ENCODE measurements around the gene EPHA8. TPM values are rescaled to one million over a fixed set of nuclear protein-coding genes. Genes with fewer than 3 reads are reported as not detected.

The EPHA8 gene
- total RNA-seq, 1 experiment from 2014 or later = 3.8 TPM

DNA sequence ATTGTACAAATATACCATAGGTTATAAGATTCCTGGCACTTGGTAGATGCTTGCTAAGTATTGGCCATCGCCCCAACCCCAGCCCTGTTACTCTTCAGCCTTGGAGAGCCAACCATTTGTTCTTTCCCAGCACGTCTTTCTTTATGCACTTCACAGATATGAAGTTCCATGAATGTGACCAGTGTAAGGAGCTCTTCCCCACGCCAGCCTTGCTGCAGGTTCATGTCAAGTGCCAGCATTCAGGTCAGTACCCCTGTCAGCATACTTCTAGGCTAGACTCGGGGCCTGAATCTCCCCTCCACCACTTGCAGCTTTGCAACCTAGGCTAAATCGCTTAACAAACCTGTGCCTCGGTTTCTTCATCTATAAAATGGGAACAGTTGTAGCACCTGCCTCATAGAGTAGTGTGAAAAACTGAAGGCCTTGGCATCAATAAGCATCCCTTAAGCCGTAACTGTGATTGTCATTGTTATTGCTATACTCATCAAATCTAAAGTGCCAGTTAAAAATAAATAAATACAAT, 41.0 kb upstream of the EPHA8 start:
- Mint-ChIP-seq H3K27me3 (ENCODE audit: low read depth) (no peaks in the 10 kb centered on the region), H3K36me3 (peaks cover 42% of the 10 kb centered on the region), H3K9me3 (no peaks in the 10 kb centered on the region), H3K4me1 (no peaks in the 10 kb centered on the region), H3K4me3 (no peak overlapping the region), H3K27ac (no peak overlapping the region)
- no peak for DNase-seq (ENCODE audit: low spot score)
- ATAC-seq = no peak
- POLR2A ChIA-PET = no interaction called here
- TF ChIP-seq GTF2I (CRISPR knock-in tag; conservative IDR thresholded peaks at IDR 0.05) = no peak
- CTCF ChIA-PET = no interaction called here

DNA sequence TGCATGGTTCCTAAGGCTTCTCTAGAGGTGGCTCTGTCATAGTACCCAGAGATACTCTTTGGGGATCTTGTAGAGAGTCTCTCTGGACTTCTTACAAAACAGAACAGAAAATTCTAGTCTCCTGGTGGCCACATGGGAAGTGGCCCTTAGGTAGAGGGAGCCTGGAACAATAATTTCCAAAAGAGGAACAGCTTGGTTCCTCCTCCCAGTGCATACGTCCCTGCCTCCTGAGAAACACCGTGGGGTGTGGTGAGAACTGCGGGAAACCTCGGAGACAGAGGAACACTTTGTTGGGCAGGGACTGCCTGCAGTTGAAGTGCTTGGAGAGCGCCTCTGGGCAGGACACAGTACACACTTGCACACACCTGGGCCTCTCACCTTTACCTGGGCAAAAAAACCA, 38.8 kb upstream of the EPHA8 start:
- Mint-ChIP-seq H3K4me3 (no peak overlapping the region), H3K9me3 (no peaks in the 10 kb centered on the region), H3K36me3 (peaks cover 28% of the 10 kb centered on the region), H3K4me1 (no peaks in the 10 kb centered on the region), H3K27ac (no peak overlapping the region), H3K27me3 (ENCODE audit: low read depth) (no peaks in the 10 kb centered on the region)
- ATAC-seq = no peak
- TF ChIP-seq NFE2L1 (CRISPR knock-in tag; IDR thresholded peaks at IDR 0.05) (no peak), MYBL2 (CRISPR knock-in tag; IDR thresholded peaks at IDR 0.05) (no peak), SMAD3 (CRISPR knock-in tag; IDR thresholded peaks at IDR 0.05; ENCODE audit: borderline replicate concordance) (no peak)
- TF ChIP-seq, protein P1, sequence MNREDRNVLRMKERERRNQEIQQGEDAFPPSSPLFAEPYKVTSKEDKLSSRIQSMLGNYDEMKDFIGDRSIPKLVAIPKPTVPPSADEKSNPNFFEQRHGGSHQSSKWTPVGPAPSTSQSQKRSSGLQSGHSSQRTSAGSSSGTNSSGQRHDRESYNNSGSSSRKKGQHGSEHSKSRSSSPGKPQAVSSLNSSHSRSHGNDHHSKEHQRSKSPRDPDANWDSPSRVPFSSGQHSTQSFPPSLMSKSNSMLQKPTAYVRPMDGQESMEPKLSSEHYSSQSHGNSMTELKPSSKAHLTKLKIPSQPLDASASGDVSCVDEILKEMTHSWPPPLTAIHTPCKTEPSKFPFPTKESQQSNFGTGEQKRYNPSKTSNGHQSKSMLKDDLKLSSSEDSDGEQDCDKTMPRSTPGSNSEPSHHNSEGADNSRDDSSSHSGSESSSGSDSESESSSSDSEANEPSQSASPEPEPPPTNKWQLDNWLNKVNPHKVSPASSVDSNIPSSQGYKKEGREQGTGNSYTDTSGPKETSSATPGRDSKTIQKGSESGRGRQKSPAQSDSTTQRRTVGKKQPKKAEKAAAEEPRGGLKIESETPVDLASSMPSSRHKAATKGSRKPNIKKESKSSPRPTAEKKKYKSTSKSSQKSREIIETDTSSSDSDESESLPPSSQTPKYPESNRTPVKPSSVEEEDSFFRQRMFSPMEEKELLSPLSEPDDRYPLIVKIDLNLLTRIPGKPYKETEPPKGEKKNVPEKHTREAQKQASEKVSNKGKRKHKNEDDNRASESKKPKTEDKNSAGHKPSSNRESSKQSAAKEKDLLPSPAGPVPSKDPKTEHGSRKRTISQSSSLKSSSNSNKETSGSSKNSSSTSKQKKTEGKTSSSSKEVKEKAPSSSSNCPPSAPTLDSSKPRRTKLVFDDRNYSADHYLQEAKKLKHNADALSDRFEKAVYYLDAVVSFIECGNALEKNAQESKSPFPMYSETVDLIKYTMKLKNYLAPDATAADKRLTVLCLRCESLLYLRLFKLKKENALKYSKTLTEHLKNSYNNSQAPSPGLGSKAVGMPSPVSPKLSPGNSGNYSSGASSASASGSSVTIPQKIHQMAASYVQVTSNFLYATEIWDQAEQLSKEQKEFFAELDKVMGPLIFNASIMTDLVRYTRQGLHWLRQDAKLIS (CRISPR knock-in tag; IDR thresholded peaks at IDR 0.05; ENCODE audit: borderline replicate concordance) = no peak
- ChIA-PET CTCF (no interaction called here), POLR2A (no interaction called here)
- no peak for DNase-seq (ENCODE audit: low spot score)

DNA sequence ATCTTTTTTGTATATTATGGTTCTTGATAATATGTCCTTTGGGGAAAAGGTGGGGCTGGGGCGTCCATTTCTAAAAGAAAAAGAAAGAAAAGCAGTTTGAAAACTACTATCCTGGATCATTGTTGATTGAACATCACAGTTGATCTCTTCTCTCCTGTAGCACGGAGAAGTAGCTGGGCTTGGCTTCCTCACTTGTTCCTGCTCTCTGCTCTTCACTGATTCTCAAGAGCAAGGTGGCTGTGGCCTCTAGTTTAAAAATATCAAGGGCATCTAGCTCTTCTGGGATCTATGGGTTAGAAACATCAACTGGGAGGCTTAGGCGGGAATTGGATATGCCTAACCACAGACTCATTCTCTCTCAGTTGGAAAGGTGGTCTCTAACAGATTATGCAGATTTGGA, 38.1 kb upstream of the EPHA8 start:
- H3K36me3 Mint-ChIP-seq = peaks cover 23% of the 10 kb centered on the region
- H3K4me3 Mint-ChIP-seq = no peak overlapping the region
- ChIA-PET POLR2A (no interaction called here), CTCF (interaction anchor here (0.7 kb wide), 1 partner anchor 117 kb away, joined by 4 read pairs; no protein-coding TSS in a partner anchor)
- no peak for ATAC-seq
- H3K27me3 Mint-ChIP-seq (ENCODE audit: low read depth) = no peaks in the 10 kb centered on the region
- H3K4me1 Mint-ChIP-seq = no peaks in the 10 kb centered on the region
- no peak for DNase-seq (ENCODE audit: low spot score)
- H3K27ac Mint-ChIP-seq = no peak overlapping the region
- H3K9me3 Mint-ChIP-seq = no peaks in the 10 kb centered on the region
- TF ChIP-seq, protein P2, sequence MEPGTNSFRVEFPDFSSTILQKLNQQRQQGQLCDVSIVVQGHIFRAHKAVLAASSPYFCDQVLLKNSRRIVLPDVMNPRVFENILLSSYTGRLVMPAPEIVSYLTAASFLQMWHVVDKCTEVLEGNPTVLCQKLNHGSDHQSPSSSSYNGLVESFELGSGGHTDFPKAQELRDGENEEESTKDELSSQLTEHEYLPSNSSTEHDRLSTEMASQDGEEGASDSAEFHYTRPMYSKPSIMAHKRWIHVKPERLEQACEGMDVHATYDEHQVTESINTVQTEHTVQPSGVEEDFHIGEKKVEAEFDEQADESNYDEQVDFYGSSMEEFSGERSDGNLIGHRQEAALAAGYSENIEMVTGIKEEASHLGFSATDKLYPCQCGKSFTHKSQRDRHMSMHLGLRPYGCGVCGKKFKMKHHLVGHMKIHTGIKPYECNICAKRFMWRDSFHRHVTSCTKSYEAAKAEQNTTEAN (CRISPR knock-in tag; IDR thresholded peaks at IDR 0.05) = no peak
- TF ChIP-seq GRHL2 (CRISPR knock-in tag; IDR thresholded peaks at IDR 0.05; ENCODE audit: insufficient replicate concordance, severe bottlenecking) (no peak), NFE2L1 (CRISPR knock-in tag; IDR thresholded peaks at IDR 0.05) (no peak), RORB (CRISPR knock-in tag; IDR thresholded peaks at IDR 0.05) (no peak), SMAD3 (CRISPR knock-in tag; IDR thresholded peaks at IDR 0.05; ENCODE audit: borderline replicate concordance) (no peak), ZNF263 (CRISPR knock-in tag; IDR thresholded peaks at IDR 0.05; ENCODE audit: low read depth) (no peak), SOX15 (CRISPR knock-in tag; IDR thresholded peaks at IDR 0.05) (no peak)
- TF ChIP-seq, protein P3, sequence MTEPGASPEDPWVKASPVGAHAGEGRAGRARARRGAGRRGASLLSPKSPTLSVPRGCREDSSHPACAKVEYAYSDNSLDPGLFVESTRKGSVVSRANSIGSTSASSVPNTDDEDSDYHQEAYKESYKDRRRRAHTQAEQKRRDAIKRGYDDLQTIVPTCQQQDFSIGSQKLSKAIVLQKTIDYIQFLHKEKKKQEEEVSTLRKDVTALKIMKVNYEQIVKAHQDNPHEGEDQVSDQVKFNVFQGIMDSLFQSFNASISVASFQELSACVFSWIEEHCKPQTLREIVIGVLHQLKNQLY (CRISPR knock-in tag; IDR thresholded peaks at IDR 0.05) = no peak
- TF ChIP-seq, protein P4, sequence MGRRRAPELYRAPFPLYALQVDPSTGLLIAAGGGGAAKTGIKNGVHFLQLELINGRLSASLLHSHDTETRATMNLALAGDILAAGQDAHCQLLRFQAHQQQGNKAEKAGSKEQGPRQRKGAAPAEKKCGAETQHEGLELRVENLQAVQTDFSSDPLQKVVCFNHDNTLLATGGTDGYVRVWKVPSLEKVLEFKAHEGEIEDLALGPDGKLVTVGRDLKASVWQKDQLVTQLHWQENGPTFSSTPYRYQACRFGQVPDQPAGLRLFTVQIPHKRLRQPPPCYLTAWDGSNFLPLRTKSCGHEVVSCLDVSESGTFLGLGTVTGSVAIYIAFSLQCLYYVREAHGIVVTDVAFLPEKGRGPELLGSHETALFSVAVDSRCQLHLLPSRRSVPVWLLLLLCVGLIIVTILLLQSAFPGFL (CRISPR knock-in tag; IDR thresholded peaks at IDR 0.05; ENCODE audit: borderline replicate concordance) = no peak
- TF ChIP-seq, protein P5, sequence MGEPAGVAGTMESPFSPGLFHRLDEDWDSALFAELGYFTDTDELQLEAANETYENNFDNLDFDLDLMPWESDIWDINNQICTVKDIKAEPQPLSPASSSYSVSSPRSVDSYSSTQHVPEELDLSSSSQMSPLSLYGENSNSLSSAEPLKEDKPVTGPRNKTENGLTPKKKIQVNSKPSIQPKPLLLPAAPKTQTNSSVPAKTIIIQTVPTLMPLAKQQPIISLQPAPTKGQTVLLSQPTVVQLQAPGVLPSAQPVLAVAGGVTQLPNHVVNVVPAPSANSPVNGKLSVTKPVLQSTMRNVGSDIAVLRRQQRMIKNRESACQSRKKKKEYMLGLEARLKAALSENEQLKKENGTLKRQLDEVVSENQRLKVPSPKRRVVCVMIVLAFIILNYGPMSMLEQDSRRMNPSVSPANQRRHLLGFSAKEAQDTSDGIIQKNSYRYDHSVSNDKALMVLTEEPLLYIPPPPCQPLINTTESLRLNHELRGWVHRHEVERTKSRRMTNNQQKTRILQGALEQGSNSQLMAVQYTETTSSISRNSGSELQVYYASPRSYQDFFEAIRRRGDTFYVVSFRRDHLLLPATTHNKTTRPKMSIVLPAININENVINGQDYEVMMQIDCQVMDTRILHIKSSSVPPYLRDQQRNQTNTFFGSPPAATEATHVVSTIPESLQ (CRISPR knock-in tag; IDR thresholded peaks at IDR 0.05) = no peak
- TF ChIP-seq, protein P6, sequence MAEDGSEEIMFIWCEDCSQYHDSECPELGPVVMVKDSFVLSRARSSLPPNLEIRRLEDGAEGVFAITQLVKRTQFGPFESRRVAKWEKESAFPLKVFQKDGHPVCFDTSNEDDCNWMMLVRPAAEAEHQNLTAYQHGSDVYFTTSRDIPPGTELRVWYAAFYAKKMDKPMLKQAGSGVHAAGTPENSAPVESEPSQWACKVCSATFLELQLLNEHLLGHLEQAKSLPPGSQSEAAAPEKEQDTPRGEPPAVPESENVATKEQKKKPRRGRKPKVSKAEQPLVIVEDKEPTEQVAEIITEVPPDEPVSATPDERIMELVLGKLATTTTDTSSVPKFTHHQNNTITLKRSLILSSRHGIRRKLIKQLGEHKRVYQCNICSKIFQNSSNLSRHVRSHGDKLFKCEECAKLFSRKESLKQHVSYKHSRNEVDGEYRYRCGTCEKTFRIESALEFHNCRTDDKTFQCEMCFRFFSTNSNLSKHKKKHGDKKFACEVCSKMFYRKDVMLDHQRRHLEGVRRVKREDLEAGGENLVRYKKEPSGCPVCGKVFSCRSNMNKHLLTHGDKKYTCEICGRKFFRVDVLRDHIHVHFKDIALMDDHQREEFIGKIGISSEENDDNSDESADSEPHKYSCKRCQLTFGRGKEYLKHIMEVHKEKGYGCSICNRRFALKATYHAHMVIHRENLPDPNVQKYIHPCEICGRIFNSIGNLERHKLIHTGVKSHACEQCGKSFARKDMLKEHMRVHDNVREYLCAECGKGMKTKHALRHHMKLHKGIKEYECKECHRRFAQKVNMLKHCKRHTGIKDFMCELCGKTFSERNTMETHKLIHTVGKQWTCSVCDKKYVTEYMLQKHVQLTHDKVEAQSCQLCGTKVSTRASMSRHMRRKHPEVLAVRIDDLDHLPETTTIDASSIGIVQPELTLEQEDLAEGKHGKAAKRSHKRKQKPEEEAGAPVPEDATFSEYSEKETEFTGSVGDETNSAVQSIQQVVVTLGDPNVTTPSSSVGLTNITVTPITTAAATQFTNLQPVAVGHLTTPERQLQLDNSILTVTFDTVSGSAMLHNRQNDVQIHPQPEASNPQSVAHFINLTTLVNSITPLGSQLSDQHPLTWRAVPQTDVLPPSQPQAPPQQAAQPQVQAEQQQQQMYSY (CRISPR knock-in tag; IDR thresholded peaks at IDR 0.05) = no peak
- TF ChIP-seq, protein P7, sequence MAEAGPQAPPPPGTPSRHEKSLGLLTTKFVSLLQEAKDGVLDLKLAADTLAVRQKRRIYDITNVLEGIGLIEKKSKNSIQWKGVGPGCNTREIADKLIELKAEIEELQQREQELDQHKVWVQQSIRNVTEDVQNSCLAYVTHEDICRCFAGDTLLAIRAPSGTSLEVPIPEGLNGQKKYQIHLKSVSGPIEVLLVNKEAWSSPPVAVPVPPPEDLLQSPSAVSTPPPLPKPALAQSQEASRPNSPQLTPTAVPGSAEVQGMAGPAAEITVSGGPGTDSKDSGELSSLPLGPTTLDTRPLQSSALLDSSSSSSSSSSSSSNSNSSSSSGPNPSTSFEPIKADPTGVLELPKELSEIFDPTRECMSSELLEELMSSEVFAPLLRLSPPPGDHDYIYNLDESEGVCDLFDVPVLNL (CRISPR knock-in tag; IDR thresholded peaks at IDR 0.05; ENCODE audit: borderline replicate concordance, low read depth) = no peak
- TF ChIP-seq, protein P8, sequence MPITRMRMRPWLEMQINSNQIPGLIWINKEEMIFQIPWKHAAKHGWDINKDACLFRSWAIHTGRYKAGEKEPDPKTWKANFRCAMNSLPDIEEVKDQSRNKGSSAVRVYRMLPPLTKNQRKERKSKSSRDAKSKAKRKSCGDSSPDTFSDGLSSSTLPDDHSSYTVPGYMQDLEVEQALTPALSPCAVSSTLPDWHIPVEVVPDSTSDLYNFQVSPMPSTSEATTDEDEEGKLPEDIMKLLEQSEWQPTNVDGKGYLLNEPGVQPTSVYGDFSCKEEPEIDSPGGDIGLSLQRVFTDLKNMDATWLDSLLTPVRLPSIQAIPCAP (CRISPR knock-in tag; IDR thresholded peaks at IDR 0.05) = no peak
